GM13977 (cell line): ENCODE results near the gene PRUNE2.

Experiments
- DNase-seq: peaks from one replicate; pipeline ENCODE4 v3.0.0; 2012; ENCODE audit warnings: low spot score
- CTCF ChIP-seq: IDR thresholded peaks from 2 replicates; pipeline ENCODE4 v1.5.1; 2012; ENCODE audit warnings: mild to moderate bottlenecking, control low read depth; ENCODE audit not compliant: insufficient read depth; ENCODE audit errors: extremely low read depth, missing control alignments
- in situ Hi-C: fragments of 300-500 bp; cut with MboI; formaldehyde crosslinking; loops from one replicate; pipeline ENCODE4 v1.12.0; 2022; ENCODE audit warnings: low sequenced_read_pairs, low pct_unique_long_range_greater_than_20kb, mixed read lengths, inconsistent platforms; ENCODE audit not compliant: unreplicated experiment

The PRUNE2 gene

GRCh38 chr9:76817489-76817888 lies 88.4 kb downstream of the PRUNE2 start:
- in situ Hi-C loops: loop anchor here (25.0 kb wide), 2 partner anchors 170 to 320 kb away; no protein-coding TSS in a partner anchor
- TF ChIP-seq CTCF: no peak
- no peak for DNase-seq

- DNase-seq: no peak
- in situ Hi-C loops: loop anchor here (25.0 kb wide), 2 partner anchors 175 to 325 kb away; no protein-coding TSS in a partner anchor
- no peak for TF ChIP-seq CTCF
These were observed 93.3 kb downstream of the PRUNE2 start for GRCh38 chr9:76812591-76812990.

GRCh38 chr9:76810377-76810957 lies 95.4 kb downstream of the PRUNE2 start:
- peak; percentile 39 for DNase-seq
- TF ChIP-seq CTCF: peak; percentile 81
- in situ Hi-C loops: loop anchor here (25.0 kb wide), 2 partner anchors 177 to 327 kb away; no protein-coding TSS in a partner anchor

- in situ Hi-C loops: loop anchor here (25.0 kb wide), 2 partner anchors 179 to 329 kb away; no protein-coding TSS in a partner anchor
- no peak for DNase-seq
These were observed 97.3 kb downstream of the PRUNE2 start for GRCh38 chr9:76808636-76809035.

GRCh38 chr9:76803762-76804161 lies 102.2 kb downstream of the PRUNE2 start:
- in situ Hi-C loops: loop anchor here (25.0 kb wide), 2 partner anchors 184 to 334 kb away; no protein-coding TSS in a partner anchor
- no peak for TF ChIP-seq CTCF
- no peak for DNase-seq

More at GRCh38 chr9:76808636-76809035, 97.3 kb downstream of the PRUNE2 start:
- no peak for TF ChIP-seq CTCF

GRCh38 chr9:76803083-76803482 lies 102.8 kb downstream of the PRUNE2 start:
- DNase-seq: no peak
- TF ChIP-seq CTCF: no peak
- in situ Hi-C loops: loop anchor here (25.0 kb wide), 2 partner anchors 184 to 334 kb away; no protein-coding TSS in a partner anchor
